Activated T-cell treated with anti-CD3 and anti-CD28 coated beads for 4 hours (primary cell): ENCODE measurements around the gene MCF2L.

Experiments used
- DNase-seq: peaks from one replicate; pipeline ENCODE4 v3.0.0-alpha.2; 2020

The MCF2L gene

GRCh38 chr13:113000575-113000974, 31.6 kb downstream of the MCF2L start:
- DNase-seq = no peak

DNA sequence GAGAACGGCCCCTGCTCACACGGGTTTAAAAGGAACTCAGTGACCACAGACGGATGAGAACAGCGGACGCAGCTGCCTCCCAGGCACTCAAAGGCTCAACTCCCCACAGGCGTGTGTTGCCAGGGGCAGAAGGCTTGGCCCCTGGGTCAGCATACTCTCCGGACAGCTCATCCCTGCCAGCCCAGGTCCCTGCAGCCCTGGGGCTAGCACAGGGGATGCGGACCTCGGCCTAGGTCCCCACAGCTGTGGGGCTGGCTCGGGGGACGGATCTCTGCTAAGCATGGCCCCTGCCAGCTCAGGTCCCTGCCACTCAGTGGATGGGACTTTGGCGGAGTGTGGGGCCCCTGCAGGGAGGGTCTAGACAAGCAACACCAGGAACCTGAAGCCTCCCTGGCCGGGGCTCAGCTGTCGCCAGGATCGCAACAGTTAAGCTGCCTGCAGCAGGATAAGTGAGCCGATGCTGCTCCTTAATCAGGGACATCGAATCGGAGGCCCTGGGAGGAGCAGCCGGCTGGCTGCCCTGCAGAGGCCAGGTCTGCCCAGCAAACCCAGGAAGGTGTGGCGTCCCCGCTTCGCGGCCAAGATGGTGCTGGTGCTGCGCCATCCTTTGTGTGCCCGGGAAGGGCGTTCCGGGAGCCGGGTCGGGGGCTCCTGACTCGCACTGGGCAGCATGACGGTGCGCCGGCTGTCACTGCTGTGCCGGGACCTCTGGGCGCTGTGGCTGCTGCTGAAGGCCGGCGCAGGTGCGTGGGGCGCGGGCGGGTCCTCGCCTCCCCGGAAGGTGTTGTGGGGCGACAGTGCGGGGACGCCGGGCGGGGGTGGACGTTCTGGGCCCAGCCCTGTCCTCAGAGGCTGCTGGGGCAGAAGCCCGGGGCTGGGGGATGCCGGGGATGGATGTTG, 32.5 kb downstream of the MCF2L start:
- no peak for DNase-seq

DNA sequence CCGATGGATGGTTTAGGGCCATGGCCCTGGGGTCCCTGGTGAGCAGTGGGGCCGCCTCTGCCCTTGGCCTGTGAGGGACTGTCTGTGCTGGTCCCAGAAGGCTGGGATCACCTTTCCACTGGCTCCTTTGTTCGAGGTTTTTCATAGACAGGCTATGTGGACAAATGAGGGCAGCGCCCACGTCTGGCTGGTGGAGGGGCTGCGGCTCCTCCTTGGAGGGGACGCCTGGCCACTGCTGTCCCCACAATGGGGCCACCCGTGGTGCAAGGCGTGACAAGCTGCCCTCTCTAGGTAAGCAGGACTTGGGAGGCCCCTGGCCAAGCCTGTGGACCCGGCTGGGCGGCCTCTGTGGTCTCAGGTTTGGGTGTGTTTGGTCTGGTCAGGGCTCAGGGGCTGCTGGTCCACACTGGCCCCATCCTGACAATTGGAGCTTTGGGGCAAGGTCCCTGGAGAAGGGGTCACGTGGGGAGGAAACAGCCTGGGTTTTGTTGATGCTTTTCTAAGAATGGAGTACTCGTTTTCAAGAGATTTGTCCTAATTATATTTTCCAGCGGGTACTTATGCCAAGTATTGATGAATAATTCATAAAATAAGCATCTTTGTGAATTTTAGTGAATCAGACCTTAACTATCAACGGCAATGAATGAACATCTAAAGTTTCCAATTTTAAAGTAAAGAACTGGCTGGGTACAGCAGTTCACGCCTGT, 33.3 kb downstream of the MCF2L start:
- DNase-seq = no peak

DNA sequence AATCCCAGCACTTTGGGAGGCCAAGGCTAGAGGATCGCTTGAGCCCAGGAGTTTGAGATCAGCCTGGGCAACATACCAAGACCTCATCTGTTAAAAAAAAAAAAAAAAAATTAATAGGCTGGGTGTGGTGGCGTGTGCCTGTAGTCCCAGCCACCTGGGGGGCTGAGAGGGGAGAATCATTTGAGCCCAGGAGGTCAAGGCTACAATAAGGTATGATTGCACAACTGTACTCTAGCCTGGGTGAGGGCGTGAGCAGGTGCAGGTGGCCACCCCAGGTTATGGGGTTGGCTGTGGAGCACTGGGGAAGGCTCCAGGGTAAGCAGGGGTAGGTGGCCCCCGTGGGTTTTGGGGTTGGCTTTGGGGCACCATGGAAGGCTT, 33.9 kb downstream of the MCF2L start:
- DNase-seq = no peak

DNA sequence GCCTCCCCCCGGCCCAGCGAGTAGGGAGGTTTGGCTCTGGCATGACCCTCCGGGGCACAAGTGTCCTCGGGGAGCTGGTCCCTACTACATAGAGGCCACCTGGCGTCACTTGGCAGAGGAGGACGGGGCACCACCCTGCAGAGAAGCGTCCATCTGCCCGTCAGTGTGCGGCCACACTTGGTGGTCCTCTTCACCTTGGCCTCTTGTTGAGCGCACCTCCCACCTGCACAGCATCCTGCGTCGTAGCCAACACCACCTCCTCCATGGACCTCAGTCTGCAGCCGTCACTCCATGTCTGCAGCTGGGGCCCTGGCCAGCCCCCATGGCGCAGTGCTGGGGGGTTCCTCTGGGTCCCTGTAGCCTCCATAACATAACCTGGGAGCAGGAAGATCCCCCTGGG, 35.1 kb downstream of the MCF2L start:
- no peak for DNase-seq

- no peak for DNase-seq
These were observed 36.3 kb downstream of the MCF2L start for GRCh38 chr13:113005076-113005865.

DNA sequence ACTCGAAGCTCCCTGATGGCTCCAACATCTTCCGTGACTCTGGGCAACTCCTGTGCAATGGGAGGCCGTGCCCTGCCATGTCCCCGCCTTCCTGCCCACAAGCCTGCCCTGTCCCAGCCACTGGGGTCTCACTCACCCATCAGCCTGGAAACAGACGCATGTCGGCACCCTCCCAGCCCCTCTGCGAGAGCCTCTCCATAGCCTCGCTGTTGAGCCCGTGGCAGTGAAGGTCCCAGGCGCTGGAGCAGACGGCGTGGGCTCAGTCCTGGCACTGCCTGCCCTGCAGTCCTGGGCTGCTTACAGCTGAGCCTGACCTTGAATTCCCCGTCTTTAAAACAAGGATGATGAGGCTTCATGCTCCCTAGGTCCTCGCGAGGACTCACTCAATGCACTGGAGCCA, 37.0 kb downstream of the MCF2L start:
- no peak for DNase-seq

GRCh38 chr13:113006660-113007059, 37.6 kb downstream of the MCF2L start:
- DNase-seq = no peak

GRCh38 chr13:113008851-113009250, 39.8 kb downstream of the MCF2L start:
- DNase-seq = no peak

- DNase-seq = no peak
These were observed 40.9 kb downstream of the MCF2L start for GRCh38 chr13:113009743-113010509.

GRCh38 chr13:113010510-113010865, 41.5 kb downstream of the MCF2L start:
- DNase-seq = no peak

- no peak for DNase-seq
These were observed 44.3 kb downstream of the MCF2L start for GRCh38 chr13:113013303-113013702.

DNA sequence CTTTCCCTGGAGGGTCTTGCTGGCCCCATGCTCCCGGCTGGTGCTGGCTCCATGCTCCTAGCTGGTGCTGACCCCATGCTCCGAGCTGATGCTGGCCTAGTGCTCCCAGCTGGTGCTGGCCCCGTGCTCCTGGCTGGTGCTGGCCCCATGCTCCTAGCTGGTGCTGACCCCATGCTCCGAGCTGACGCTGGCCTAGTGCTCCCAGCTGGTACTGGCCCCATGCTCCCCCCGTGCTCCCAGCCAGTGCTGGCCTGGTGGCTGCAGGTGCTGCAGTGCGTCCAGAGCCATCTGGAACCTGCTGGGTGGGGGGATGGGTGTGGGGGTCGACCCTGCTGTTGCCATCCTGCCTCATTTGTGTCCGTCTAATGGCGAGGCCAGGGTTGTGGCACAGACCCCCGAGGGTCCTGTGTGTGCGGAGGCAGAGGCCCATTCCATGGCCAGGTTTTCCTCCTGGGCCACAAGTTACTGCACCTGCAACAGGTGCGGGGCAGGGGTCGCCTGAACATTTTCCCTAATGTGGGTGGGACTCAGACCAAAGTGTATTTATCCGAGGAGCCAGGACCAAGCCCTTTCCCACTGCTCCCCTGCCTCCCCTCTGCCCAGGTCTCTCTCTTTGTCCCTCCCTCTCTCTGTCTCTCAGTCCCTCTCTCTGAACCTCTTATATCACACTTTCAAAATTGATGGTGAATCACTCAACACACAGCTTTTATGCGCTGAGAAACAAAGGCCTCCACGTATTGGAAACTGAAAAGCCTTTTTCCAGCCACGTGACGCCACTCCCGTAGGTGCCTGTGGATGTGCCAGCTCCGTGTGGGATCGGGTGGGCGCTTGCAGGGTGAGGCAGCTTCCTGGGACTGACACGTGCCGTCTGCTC, 45.1 kb downstream of the MCF2L start:
- no peak for DNase-seq

DNA sequence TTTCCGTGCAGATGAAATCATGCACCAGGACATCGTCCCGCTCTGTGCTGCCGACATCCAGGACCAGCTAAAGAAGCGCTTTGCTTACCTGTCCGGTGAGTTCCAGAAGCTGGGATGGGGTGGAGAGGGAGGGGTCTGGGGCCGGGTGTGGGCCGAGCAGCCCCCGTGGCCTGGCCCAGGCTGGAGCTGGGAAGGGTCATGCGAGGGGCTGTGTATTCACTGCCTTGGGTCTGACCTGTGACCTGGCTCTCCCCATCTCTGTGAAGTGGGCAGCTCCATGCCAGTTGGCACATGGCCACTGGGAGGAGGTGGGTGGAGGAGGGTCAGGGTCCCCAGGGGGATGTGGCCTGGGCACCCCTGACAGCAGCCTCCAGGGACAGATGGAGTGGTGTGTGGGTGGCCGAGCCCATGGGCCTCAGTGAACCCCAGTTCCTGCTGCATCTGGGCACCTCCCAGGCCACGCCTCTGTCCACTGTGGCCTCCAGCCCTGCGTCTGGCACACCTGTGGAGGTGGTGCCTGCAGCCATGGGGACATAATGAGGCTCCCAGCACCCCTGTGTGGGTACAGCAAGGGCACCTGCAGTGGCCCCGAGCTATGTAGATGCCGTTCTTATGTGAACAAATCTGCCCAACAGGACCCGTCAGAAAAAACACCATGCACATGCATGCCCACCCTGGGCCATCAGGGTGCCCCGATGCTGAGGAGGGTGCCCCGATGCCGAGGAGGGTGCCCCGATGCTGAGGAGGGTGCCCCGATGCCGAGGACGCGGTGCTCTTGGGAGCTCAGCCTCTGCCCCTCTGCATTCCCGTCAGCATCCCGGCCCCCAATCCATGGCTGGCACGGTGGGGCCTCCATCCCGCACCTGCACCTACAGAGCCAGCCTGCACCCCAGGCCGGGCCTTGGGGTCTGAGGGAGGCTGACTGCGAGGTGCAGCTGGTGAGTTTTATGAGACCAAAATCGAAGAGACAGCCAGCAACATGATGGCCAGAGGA, 46.0 kb downstream of the MCF2L start:
- no peak for DNase-seq

GRCh38 chr13:113015826-113016525, 47.0 kb downstream of the MCF2L start:
- DNase-seq = no peak

DNA sequence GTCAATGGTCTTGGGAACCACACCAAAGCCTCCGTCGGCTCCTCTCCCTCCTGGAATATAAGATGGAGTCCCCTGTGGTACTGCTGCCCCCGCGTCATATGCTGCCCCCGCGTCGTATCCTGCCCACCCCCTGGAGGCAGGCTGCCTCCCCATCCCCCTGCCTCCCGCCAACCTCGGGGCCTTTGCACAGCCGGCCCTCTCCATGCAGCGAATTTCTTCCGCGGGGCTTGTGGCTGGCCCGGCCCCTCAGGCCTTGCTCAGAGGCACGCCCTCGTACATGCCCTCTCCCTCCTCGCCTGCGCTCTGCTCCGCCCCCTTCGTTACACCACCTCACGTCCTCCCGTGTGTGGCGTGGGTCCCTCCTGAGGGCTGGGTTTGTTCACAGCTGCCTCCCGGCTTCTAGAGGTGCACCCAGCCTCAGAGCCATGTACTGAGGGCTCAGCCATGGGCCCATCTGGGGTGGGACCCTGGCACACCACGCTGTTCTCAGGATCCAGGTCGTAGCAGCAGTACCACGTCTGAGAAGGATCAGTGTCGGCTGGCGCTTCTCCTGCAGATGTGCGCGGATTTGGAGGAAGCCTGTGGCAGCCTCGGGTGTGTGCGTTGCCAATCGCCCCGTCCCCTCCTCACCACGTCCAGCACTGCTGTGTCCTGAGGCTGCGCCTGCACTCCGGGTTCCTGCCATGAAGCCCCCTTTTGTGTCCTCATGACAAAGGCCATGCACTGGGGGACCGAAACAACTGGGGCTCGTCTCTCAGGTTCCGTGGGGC, 47.7 kb downstream of the MCF2L start:
- DNase-seq = no peak

GRCh38 chr13:113017506-113018215, 48.6 kb downstream of the MCF2L start:
- DNase-seq = no peak
